Colon (tissue), 2 donors: Measurements from ENCODE around the gene ZNF708.
"Not testable (repeated sequence)": the region's sequence is repeated elsewhere in the genome, so short reads cannot be mapped to it uniquely, and the experiment has no call there.

Experiments used
- FAIRE-seq: peaks from 2 replicates; lab custom pipeline; 2012; peaks lifted over from hg19 to GRCh38; lab: Jason Lieb, UNC
- donor health status: control.
- donor health status: control.

ZNF708 gene

GRCh38 chr19:21260164-21260847 is 68.9 kb downstream of the ZNF708 start:
- no peak for FAIRE-seq

GRCh38 chr19:21259421-21260124 is 69.6 kb downstream of the ZNF708 start:
- not testable (repeated sequence) for FAIRE-seq

DNA sequence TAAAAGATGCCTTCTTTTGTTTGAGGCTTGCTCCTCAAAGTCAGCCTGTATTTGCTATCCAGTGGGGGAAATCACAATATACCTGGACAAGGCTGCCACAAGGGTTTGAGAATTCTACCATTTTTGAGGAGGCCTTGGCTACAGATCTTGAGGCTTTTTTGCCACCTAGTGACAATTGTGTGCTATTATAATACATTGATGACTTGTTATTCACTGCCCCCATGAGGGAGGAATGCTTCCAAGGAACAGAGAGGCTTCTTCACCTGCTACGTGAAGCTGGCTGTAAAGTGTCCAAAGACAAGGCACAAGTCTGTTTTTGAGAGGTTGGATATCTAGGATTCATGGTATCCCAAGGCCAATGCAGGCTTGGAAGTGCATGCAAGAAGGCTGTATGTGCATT is 72.5 kb downstream of the ZNF708 start:
- FAIRE-seq = no peak
